Measurements from ENCODE around the gene USP10. TPM values are rescaled to one million over a fixed set of nuclear protein-coding genes. Genes with fewer than 3 reads are reported as not detected.

Gene USP10
- total and polyA plus RNA-seq, 2 donors (not counting 3 experiments of a cell fraction or from before 2014, with no cell fraction given) = 84.0 to 115 TPM

- peaks cover 2 to 3% of the 10 kb centered on the region in 2 experiments for H3K36me3 ChIP-seq (ENCODE audit: control insufficient read depth in 2 of 2, extremely low read depth in 1 of 2, insufficient read depth in 2 of 2, low read length in 2 of 2)
- dilution Hi-C loops (cut with MboI; ENCODE audit: extremely low pct_ligation_motif_present, low sequenced_read_pairs) (no loop called here), intact Hi-C loops (cut with micrococcal nuclease) (no loop called here)
- no peak overlapping the region for H3K27ac ChIP-seq (ENCODE audit: insufficient read depth, low read depth, low read length)
- peaks cover 83% of the 10 kb centered on the region for H3K79me2 ChIP-seq (ENCODE audit: control insufficient read depth, insufficient read depth, low read length)
- H3K4me2 ChIP-seq (ENCODE audit: insufficient read depth, low read length) = no peak overlapping the region
- H4K20me1 ChIP-seq (replicated peaks; ENCODE audit: control insufficient read depth, extremely low read depth, insufficient read depth, low read length) = peaks cover 5% of the 10 kb centered on the region
- peaks cover 4% of the 10 kb centered on the region for H3K4me1 ChIP-seq (ENCODE audit: control insufficient read depth, extremely low read depth, insufficient read depth, low read length)
- TF ChIP-seq MYC (IDR thresholded peaks at IDR 0.05; ENCODE audit: low read depth, low read length) (no peak), POLR2AphosphoS5 (IDR thresholded peaks at IDR 0.05; ENCODE audit: insufficient read depth, low read depth, low read length) (no peak), POLR2A (IDR thresholded peaks at IDR 0.05; ENCODE audit: low read depth, low read length) (no peak), EZH2 (IDR thresholded peaks at IDR 0.05; ENCODE audit: borderline replicate concordance, low read depth, low read length, severe bottlenecking) (no peak), FOS (IDR thresholded peaks at IDR 0.05; ENCODE audit: borderline replicate concordance, insufficient read depth, low read length) (no peak), JUN (IDR thresholded peaks at IDR 0.05; ENCODE audit: borderline replicate concordance, insufficient read depth, insufficient read length, low read depth) (no peak), GATA2 (IDR thresholded peaks at IDR 0.05; ENCODE audit: insufficient read depth, insufficient read length, low read depth, low read length) (no peak), CTCF (IDR thresholded peaks at IDR 0.05; ENCODE audit: extremely low read depth in 1 of 2, insufficient read depth in 1 of 2, low read depth in 1 of 2, low read length in 2 of 2) (no peak), MAX (IDR thresholded peaks at IDR 0.05; ENCODE audit: insufficient read depth, insufficient read length) (no peak)
- H3K27me3 ChIP-seq (ENCODE audit: control insufficient read depth in 2 of 2, insufficient read depth in 2 of 2, low read length in 2 of 2) = no peaks in the 10 kb centered on the region
- BruUV-seq (replicated peaks) = no TSS peak
- POLR2A ChIA-PET = interaction anchor here (0.7 kb wide), 1 partner anchor 206 kb away, joined by 4 read pairs; no protein-coding TSS in a partner anchor
- FAIRE-seq (no peak), DNase-seq (ENCODE audit: low read depth, low spot score) (no peak)
- H3K4me3 ChIP-seq (replicated peaks in 1 of 3; ENCODE audit: insufficient read depth in 1 of 3, low read depth in 1 of 3, low read length in 3 of 3) = no peak overlapping the region
- no peaks in the 10 kb centered on the region for H3K9me1 ChIP-seq (replicated peaks; ENCODE audit: control insufficient read depth, extremely low read depth, insufficient read depth, low read length)
- CTCF ChIA-PET = interaction anchor here (0.9 to 3.4 kb wide), 7 partner anchors 7 to 226 kb away, joined by 3 to 30 read pairs (median 5); no protein-coding TSS in a partner anchor
- no peak overlapping the region for H2AFZ ChIP-seq (ENCODE audit: low read depth, low read length)
- H3K9ac ChIP-seq (replicated peaks; ENCODE audit: extremely low read depth, insufficient read depth, low read length) = no peak overlapping the region
- H3K9me3 ChIP-seq (replicated peaks; ENCODE audit: control insufficient read depth, insufficient read depth, low read length) = no peaks in the 10 kb centered on the region
Observed at GRCh38 chr16:84746231-84746630, 46.4 kb downstream of the USP10 start.

Measured in endothelial cell of umbilical vein (primary cell).